Activated T-cell treated with anti-CD3 and anti-CD28 coated beads, Interleukin-2, amount 50 U/mL, for 24 hours (primary cell): ENCODE measurements around the gene KCNC3.
"Not testable (repeated sequence)": the region's sequence is repeated elsewhere in the genome, so short reads cannot be mapped to it uniquely, and the experiment has no call there.

Source experiments
- DNase-seq: peaks from one replicate; pipeline ENCODE4 v3.0.0-alpha.2; 2020
- H3K27ac Mint-ChIP-seq: 2 replicates; pipeline ENCODE4 v1.8.0; 2020; ENCODE audit warnings: mild to moderate bottlenecking, mixed read lengths
- H3K27me3 Mint-ChIP-seq: 2 replicates; pipeline ENCODE4 v1.8.0; 2020; ENCODE audit warnings: mixed read lengths
- H3K36me3 Mint-ChIP-seq: 2 replicates; pipeline ENCODE4 v1.8.0; 2020; ENCODE audit warnings: low read depth, mixed read lengths
- H3K4me1 Mint-ChIP-seq: 2 replicates; pipeline ENCODE4 v1.8.0; 2020; ENCODE audit warnings: low read depth, mixed read lengths
- H3K4me3 Mint-ChIP-seq: 2 replicates; pipeline ENCODE4 v1.8.0; 2020; ENCODE audit warnings: mild to moderate bottlenecking, moderate library complexity, mixed read lengths
- H3K9me3 Mint-ChIP-seq: 2 replicates; pipeline ENCODE4 v1.8.0; 2020; ENCODE audit warnings: mixed read lengths

KCNC3 gene

DNA sequence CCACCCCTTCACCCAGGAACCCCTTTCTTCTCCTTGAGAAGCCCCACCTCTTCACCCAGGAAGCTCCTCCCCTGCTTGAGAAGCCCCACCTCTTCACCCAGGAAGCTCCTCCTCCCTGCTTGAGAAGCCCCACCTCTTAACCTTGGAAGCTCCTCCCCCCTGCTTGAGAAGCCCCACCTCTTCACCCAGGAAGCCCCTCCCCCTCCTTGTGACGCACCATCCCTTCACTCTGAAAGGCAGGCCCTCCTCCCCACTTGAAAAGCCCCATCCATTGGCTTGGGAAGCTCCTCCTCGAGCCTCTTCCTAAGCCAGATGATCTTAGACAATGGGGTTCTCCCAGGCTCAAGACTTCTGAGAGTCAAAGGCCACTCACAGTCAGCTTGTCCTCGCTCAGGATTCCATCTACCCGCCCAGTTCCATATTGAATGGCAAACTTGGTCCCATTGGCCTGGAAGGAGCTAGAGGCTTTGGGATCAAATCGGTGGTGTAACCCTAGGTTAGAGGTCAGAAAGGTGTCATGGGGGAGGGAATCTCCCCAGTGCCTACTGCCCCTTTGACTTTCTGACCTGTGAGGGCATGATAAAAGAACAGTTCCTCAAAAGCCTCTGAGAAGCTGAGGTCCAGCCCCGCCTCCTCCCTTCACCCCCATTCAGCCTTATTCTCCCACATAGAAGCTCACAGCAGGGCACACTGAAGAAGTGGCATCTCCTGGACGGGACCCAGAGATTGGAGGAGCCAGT is 32.3 kb upstream of the KCNC3 start:
- Mint-ChIP-seq H3K27me3 (no peaks in the 10 kb centered on the region), H3K27ac (peak overlapping the region; percentile 95), H3K4me3 (peak overlapping the region; percentile 65), H3K4me1 (peaks cover 87% of the 10 kb centered on the region), H3K36me3 (peaks cover 53% of the 10 kb centered on the region), H3K9me3 (peaks cover 15% of the 10 kb centered on the region)
- DNase-seq = no peak

DNA sequence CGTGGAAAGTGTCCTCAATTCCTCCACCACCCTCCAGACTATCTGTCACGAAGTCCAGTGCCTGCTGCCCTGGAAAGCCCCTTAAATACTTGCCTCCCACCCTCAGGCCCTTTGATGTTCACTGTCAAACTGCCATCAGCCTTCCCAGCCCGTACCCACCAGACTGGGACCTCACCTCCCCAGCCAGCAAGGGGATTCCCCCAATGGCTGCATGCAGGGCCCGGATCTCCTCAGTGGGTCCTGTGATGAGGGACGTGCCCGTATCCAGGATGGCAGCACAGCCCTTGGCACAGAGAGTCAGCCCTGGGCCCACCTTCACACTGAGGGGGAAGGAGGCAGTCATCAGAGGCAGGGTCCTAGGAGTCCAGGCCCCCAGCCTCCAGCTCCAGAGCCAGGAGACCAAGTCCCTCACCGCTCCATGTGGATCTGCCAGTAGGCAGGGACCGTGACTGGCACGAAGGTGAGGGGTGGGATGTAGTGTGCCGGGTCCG is 30.2 kb upstream of the KCNC3 start:
- Mint-ChIP-seq H3K36me3 (peaks cover 46% of the 10 kb centered on the region), H3K4me1 (peaks cover 69% of the 10 kb centered on the region), H3K4me3 (peak overlapping the region; percentile 82), H3K9me3 (peaks cover 15% of the 10 kb centered on the region), H3K27ac (peak overlapping the region; percentile 95), H3K27me3 (no peaks in the 10 kb centered on the region)
- DNase-seq = no peak

DNA sequence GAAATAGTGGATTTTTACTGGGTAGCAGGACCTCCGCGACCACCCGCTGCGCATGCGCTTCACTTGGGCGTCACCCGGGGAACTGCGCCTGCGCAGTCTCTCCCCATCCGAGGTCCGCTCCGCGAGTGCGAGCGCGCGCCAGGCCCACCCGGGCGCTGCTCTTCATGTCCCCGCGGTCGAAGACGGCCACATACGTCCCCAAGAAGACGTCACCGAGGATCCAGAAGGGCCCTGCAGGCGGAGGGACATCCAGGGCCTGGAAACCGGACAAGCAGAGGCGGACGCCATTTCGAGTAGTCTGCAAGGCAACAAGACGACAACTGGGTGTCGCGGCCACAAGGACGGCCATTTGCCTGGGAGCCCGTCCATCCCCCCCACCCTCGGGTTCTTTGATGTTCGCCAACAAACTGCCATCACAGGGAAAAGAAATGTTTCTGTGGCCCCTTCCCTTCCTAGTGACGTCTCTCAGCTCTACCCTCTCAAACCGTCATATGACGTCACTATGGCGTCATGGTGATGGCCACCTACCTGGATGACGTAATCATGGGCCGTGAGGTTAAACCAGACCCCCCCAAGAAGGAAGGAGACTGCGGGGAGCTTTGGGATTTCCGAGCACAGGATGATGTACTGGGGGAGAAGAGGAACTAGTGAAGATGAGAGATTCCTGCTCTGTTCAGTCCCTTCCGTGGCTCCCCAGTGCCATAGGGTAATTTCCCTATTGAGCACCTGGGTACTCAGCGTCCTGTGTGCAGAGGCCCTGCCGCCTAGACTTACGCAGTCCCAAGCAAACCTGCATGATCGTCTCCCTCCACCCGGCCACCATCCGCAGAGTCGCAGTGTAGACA is 29.5 kb upstream of the KCNC3 start:
- Mint-ChIP-seq H3K27me3 (no peaks in the 10 kb centered on the region), H3K36me3 (peaks cover 46% of the 10 kb centered on the region), H3K4me1 (peaks cover 65% of the 10 kb centered on the region), H3K27ac (peak overlapping the region; percentile 95), H3K4me3 (peak overlapping the region; percentile 82), H3K9me3 (peaks cover 15% of the 10 kb centered on the region)
- DNase-seq = peak; percentile 87

DNA sequence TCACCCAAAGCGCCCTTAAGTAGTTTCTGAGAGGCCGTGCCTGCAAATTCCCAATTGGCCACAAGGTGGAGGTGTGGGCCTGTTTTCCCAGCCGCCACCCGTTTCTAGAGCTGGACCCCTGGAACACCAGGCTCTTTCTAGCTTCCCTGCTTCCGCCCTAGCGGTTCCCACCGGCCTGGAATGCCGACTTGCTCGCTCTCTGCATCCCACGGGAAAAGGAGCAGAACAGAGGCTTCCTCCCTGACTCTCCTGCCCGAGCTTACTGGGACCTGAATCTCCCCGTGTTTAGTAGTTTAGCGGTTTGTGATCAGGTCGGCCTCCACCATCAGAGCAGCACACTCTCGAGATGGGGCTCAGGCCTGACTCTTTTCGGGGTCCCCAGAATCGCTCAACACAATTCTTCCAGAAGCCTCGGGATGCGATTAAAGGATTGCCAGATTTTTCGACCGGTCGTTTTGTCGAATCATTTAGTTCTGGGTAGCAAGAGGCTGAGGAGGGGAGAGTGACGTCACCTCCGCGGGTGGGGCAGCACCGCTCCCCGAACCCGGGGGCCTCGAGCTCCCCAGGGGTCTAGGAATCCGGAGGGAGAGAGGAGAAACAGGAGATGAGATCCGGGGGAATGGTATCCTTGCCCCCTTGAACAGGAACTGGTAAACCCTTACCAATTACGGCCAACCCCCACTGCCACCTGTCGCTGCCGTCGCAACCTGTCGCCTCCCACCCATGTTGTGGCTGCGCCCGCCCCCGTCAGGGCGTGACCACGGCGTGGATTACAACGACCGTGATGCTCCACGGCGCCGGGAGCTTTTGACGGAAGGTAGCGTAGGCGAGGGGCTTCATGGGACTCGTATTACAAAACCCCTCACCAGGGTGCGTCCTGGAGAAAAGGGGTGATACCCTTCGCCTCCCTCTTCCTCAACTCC is 28.3 kb upstream of the KCNC3 start:
- Mint-ChIP-seq H3K36me3 (peaks cover 42% of the 10 kb centered on the region), H3K27me3 (no peaks in the 10 kb centered on the region), H3K4me3 (peak overlapping the region; percentile 82), H3K9me3 (peaks cover 15% of the 10 kb centered on the region), H3K4me1 (peaks cover 54% of the 10 kb centered on the region), H3K27ac (peak overlapping the region; percentile 95)
- peak; percentile 92 for DNase-seq

DNA sequence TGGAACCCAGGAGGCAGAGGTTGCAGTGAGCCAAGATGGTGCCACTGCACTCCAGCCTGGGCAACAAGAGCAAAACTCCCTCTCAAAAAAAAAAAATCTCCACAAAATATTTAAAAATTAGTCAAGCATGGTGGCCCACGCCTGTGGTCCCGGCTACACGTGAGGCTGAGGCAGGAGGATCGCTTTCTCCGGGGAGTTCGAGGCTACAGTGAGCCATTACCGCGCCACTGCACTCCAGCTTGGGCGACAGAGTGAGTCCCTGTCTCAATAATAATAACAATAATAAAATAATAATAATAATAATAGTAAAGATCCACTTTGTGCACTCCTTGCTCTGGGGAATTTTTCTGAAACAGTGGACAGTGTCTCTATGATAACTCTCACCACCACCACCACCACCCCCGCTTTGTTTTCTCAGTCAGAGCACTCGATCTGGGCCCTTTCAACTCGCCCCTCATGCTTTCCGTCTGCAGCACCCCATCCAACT is 27.6 kb upstream of the KCNC3 start:
- Mint-ChIP-seq H3K36me3 (peaks cover 36% of the 10 kb centered on the region), H3K27ac (peak overlapping the region; percentile 95)

DNA sequence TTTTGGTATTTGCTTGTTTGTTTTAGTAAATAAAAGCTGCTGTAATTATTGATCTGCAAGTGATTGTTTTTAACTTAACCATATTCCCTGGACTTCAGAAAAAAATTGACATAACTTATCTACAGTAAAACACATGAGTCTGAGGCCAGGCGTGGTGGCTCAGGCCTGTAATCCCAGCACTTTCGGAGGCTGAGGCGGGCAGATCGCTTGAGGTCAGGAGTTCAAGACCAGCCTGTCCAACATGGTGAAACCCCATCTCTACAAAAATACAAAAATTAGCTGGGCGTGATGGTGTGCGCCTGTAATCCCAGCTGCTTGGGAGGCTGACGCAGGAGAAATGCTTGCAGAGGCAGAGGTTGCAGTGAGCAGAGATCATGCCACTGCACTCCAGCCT is 24.3 kb upstream of the KCNC3 start:
- not testable (repeated sequence) for DNase-seq, H3K9me3 Mint-ChIP-seq, H3K27me3 Mint-ChIP-seq, H3K27ac Mint-ChIP-seq, H3K36me3 Mint-ChIP-seq, H3K4me3 Mint-ChIP-seq
- H3K4me1 Mint-ChIP-seq = peaks cover 25% of the 10 kb centered on the region

More for the DNA sequence above, 27.6 kb upstream of the KCNC3 start:
- peak overlapping the region; percentile 82 for H3K4me3 Mint-ChIP-seq
- H3K27me3 Mint-ChIP-seq = no peaks in the 10 kb centered on the region
- peaks cover 12% of the 10 kb centered on the region for H3K9me3 Mint-ChIP-seq
- H3K4me1 Mint-ChIP-seq = peaks cover 47% of the 10 kb centered on the region
- no peak for DNase-seq

DNA sequence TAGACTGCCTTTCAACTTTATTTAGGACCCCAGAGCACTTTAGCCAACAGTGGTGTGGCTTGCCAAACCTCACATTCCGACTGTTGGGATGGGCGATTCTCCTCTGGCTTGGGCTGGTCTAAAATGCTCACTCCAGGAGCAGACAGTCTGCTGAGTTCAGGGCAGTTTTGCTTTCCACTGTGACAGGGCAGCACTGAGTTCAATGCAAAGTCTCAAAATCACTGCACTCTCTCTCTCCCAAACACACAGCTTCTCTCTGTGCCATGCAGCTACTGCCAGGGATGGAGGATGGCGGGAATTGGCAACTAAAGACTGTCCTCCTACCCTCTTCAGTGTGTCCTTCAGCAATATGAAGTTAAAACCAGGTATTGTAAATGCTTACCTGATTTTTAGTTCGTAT is 23.1 kb upstream of the KCNC3 start:
- Mint-ChIP-seq H3K4me3 (no peak overlapping the region), H3K4me1 (peaks cover 26% of the 10 kb centered on the region), H3K36me3 (no peaks in the 10 kb centered on the region), H3K27me3 (no peaks in the 10 kb centered on the region), H3K9me3 (no peaks in the 10 kb centered on the region), H3K27ac (no peak overlapping the region)
- no peak for DNase-seq

DNA sequence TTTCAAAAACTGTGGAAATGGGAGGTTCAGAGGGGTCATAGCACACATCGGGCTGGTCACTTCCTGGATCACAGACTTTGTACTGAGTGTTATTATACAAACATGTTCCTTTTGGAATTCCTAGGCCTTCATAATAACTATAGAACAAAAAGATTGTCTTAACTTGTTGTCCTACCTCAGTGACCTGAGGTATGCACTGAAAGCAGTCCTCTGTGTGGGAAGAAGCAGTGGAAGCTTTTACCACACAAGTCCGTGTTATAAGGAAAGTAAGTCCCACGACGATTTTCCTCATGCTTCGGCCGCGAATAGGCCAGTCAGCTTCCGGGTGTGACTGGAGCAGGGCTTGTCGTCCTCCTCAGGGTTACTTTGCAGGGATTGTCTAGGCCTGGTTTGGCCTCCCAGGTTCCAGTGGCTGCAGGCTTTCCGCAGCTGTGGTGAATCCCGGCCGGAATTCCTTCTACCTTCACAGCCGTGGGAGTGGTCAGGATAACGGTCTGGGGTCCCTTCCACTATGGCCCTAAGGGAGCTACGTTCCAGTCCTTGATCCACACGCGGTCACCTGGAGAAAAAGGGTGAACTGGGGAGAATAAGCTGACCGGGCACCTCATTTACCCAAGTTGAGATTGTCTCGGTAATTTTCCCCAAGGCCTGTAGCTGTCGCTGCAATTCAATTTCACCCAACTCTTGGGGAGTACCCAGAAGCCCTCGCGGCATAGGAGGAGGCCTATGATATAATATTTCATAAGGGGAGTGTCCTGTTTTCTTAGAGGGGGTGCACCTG is 20.3 kb upstream of the KCNC3 start:
- Mint-ChIP-seq H3K4me1 (peaks cover 41% of the 10 kb centered on the region), H3K36me3 (peaks cover 9% of the 10 kb centered on the region), H3K27ac (no peak overlapping the region), H3K4me3 (no peak overlapping the region), H3K27me3 (no peaks in the 10 kb centered on the region), H3K9me3 (peaks cover 6% of the 10 kb centered on the region)
- no peak for DNase-seq

DNA sequence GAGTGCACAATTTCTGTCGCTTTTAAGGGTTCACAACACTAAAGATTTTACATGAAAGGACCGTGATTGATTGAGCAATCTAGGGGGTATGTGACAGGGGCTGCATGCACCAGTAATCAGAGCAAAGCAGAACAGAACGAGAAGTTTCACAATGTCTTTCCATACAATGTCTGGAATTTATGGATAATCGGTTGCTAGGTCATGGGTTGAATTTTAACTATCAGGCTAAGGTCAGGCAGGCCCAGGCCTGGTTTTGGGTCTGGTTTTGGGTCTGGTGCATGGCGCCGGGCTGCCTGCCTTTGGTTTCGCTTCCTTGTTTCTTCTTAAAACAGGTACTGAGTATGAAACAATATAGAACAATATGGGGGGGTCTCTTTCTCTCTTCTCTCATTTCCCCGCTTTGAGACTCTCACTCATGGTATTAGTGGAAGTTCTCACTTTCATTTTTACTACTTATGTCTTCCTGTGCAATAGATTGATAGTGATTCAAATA is 18.0 kb upstream of the KCNC3 start:
- Mint-ChIP-seq H3K27ac (peak overlapping the region; percentile 89), H3K4me1 (peaks cover 48% of the 10 kb centered on the region), H3K36me3 (peaks cover 13% of the 10 kb centered on the region), H3K4me3 (peak overlapping the region; percentile 52)
- not testable (repeated sequence) for H3K27me3 Mint-ChIP-seq, H3K9me3 Mint-ChIP-seq
- DNase-seq = peak; percentile 59

DNA sequence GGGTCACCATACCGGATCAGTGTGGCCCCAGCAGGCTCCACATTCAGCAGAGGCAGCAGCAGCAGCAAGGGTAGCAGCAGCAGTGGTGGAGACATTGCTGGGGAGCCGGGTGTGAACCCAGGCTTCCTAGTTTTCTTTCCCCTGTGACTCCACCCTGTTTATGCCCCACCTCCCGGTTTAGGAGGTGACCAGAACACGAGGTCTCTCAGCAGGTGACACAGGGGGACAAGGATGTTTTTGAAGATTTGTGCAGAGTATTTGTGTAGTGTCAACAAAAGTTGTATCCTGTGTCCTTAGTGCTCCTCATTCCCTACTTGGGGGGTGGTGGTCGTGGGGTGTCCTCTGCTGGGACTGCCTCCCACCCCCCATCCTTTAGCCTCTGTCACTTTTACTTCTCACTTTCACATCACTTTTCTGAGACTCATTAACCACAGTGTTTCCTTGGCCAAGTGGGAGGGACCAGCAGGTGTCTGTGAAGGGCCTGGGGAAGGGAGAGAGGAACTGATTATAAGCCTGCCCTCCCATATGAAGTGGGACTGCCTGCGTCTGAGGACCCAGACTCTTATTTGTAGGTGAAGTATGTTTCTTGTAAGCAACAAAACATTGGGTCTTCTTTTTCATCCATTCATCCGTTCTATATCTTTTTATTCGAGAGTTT is 15.6 kb upstream of the KCNC3 start:
- peak overlapping the region; percentile 60 for H3K4me3 Mint-ChIP-seq
- DNase-seq = no peak
- H3K27me3 Mint-ChIP-seq = no peaks in the 10 kb centered on the region
- peaks cover 13% of the 10 kb centered on the region for H3K36me3 Mint-ChIP-seq
- H3K27ac Mint-ChIP-seq = peak overlapping the region; percentile 40
- peaks cover 45% of the 10 kb centered on the region for H3K4me1 Mint-ChIP-seq
- H3K9me3 Mint-ChIP-seq = peaks cover 8% of the 10 kb centered on the region

DNA sequence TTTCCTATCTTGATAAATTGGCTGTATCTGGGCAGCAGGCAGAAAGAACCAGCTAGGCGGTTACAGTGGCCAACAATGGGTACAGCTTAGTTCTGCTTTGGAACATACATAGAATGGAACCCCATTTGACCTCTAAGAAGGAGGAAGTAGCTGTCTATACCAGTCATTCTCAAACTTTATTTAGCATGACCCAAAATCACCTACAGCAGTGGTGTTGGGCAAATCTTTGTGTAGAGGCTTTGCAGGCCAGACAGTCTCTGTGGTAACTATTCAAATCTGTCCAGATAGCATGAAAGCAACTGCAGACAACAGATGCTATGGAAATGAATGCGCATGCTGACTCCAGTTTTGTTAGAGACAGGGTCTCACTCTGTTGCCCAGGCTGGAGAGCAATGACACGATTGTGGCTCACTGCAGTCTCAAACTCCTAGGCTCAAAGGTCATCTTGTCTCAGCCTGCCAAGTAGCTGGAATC is 12.0 kb upstream of the KCNC3 start:
- H3K4me1 Mint-ChIP-seq = peaks cover 16% of the 10 kb centered on the region
- no peak overlapping the region for H3K27ac Mint-ChIP-seq
- DNase-seq = no peak
- H3K36me3 Mint-ChIP-seq = peaks cover 9% of the 10 kb centered on the region
- peaks cover 7% of the 10 kb centered on the region for H3K9me3 Mint-ChIP-seq
- peaks cover 6% of the 10 kb centered on the region for H3K27me3 Mint-ChIP-seq
- H3K4me3 Mint-ChIP-seq = no peak overlapping the region

DNA sequence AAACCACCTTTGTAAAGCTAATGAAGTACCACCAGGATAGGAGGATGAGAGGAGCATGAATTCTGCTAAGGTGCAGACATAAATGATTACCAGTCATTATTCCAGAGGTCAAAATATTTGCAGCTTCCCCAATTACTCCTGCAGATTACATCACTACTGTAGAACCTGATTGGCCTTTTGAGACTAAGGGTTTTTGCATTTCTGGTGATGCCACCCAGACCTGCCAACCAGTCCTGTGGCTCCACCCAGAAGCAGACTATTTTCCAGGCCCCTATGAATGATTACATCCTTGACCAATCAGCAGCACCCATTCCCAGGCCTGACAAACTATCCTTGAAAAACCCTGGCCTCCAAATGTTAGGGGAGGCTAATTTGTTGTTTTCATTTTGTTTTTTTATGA is 11.2 kb upstream of the KCNC3 start:
- H3K36me3 Mint-ChIP-seq = peaks cover 7% of the 10 kb centered on the region
- peaks cover 19% of the 10 kb centered on the region for H3K4me1 Mint-ChIP-seq
- peaks cover 11% of the 10 kb centered on the region for H3K27me3 Mint-ChIP-seq
- H3K4me3 Mint-ChIP-seq = no peak overlapping the region
- H3K27ac Mint-ChIP-seq = no peak overlapping the region
- DNase-seq = no peak
- peaks cover 6% of the 10 kb centered on the region for H3K9me3 Mint-ChIP-seq

DNA sequence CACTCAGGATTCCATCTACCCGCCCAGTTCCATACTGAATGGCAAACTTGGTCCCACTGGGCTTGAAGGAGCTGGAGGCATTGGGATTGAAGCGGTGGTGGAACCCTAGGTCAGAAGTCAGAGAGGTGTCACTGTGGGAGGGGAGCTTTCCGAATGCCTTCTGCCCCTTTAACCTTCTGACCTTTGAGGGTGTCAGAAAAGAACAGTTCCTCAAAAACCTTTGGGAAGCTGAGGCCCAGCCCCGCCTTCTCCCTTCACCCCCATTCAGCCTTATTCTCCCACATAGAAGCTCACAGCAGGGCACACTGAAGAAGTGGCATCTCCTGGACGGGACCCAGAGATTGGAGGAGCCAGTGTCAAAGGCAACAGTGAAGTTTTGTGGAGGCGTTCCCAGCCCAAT is 7.9 kb upstream of the KCNC3 start:
- peaks cover 31% of the 10 kb centered on the region for H3K27me3 Mint-ChIP-seq
- not testable (repeated sequence) for H3K4me3 Mint-ChIP-seq, H3K9me3 Mint-ChIP-seq, DNase-seq, H3K36me3 Mint-ChIP-seq, H3K27ac Mint-ChIP-seq
- peaks cover 32% of the 10 kb centered on the region for H3K4me1 Mint-ChIP-seq
